GM12892 (cell line): ENCODE data around the gene DNAH1.

Source experiments
- POLR2A ChIP-seq: IDR thresholded peaks from 2 replicates; pipeline ENCODE4 v1.6.1; 2011; ENCODE audit warnings: low read depth, low read length, control low read depth
- POLR2AphosphoS5 ChIP-seq: IDR thresholded peaks from 2 replicates; pipeline ENCODE4 v1.6.1; 2011; ENCODE audit warnings: low read depth, low read length, control low read depth
- TAF1 ChIP-seq: IDR thresholded peaks from 2 replicates; pipeline ENCODE4 v1.6.1; 2011; ENCODE audit warnings: low read depth, mild to moderate bottlenecking, control low read depth, low read length, borderline replicate concordance

- TF ChIP-seq POLR2A: no peak
- no peak for TF ChIP-seq POLR2AphosphoS5
- TF ChIP-seq TAF1: no peak
Observed at GRCh38 chr3:52347716-52348635, 31.9 kb downstream of the DNAH1 start.
